Activated CD4-positive, alpha-beta memory T cell treated with anti-CD3 and anti-CD28 coated beads for 36 hours (primary cell): ENCODE results near the gene IGFL2. TPM values are rescaled to one million over a fixed set of nuclear protein-coding genes. Genes with fewer than 3 reads are reported as not detected.
A peak's percentile ranks its signal among the peaks of the same experiment; 100 is the strongest.
"Not testable (repeated sequence)": the region's sequence is repeated elsewhere in the genome, so short reads cannot be mapped to it uniquely, and the experiment has no call there.

Experiments
- CTCF ChIA-PET: fragments of 350-600 bp; sonication (Branson Sonifier 250); formaldehyde crosslinking; loops from one replicate; lab custom pipeline; 2021; ENCODE audit warnings: antibody characterized with exemption, inconsistent platforms; lab: Charles Lee
- POLR2A ChIA-PET: fragments of 350-600 bp; sonication (Branson Sonifier 250); formaldehyde crosslinking; loops from one replicate; lab custom pipeline; 2021; ENCODE audit warnings: antibody characterized with exemption; lab: Charles Lee
- DNase-seq: peaks from one replicate; pipeline ENCODE4 v3.0.0-alpha.2; 2020
- H3K27ac Mint-ChIP-seq: one replicate; pipeline ENCODE4 v1.8.0; 2021; ENCODE audit warnings: mixed read lengths
- H3K27me3 Mint-ChIP-seq: one replicate; pipeline ENCODE4 v1.8.0; 2021; ENCODE audit warnings: mixed read lengths
- H3K36me3 Mint-ChIP-seq: one replicate; pipeline ENCODE4 v1.8.0; 2021; ENCODE audit warnings: mixed read lengths
- H3K4me1 Mint-ChIP-seq: one replicate; pipeline ENCODE4 v1.8.0; 2021; ENCODE audit warnings: low read depth, mixed read lengths
- H3K4me3 Mint-ChIP-seq: one replicate; pipeline ENCODE4 v1.8.0; 2021; ENCODE audit warnings: mild to moderate bottlenecking, mixed read lengths
- H3K9me3 Mint-ChIP-seq: one replicate; pipeline ENCODE4 v1.8.0; 2021; ENCODE audit warnings: mixed read lengths
- intact Hi-C: fragments of 100-400 bp; cut with micrococcal nuclease; formaldehyde crosslinking; loops from one replicate; pipeline ENCODE4 v1.15.1; 2023
- total RNA-seq, 2 experiments: library from RNA; stranded (reverse); gene quantifications; one replicate each; pipeline ENCODE4 v1.2.3, GENCODE V29; 2021

The IGFL2 gene
- total RNA-seq, 2 experiments from 2014 or later = not detected

GRCh38 chr19:46192992-46193650 is 45.1 kb downstream of the IGFL2 start:
- no peaks in the 10 kb centered on the region for H3K9me3 Mint-ChIP-seq
- intact Hi-C loops = loop anchor here (5.0 kb wide), 1 partner anchor 74 kb away; no protein-coding TSS in a partner anchor
- CTCF ChIA-PET = interaction anchor here (0.8 to 1.7 kb wide), 4 partner anchors 72 to 376 kb away, joined by 3 to 10 read pairs (median 6); no protein-coding TSS in a partner anchor
- H3K27me3 Mint-ChIP-seq = peaks cover 57% of the 10 kb centered on the region
- peak; percentile 47 for DNase-seq
- H3K4me1 Mint-ChIP-seq = peaks cover 2% of the 10 kb centered on the region
- H3K27ac Mint-ChIP-seq = no peak overlapping the region
- no peak overlapping the region for H3K4me3 Mint-ChIP-seq
- POLR2A ChIA-PET = no interaction called here
- H3K36me3 Mint-ChIP-seq = no peaks in the 10 kb centered on the region

GRCh38 chr19:46193678-46194077 is 45.6 kb downstream of the IGFL2 start:
- H3K27me3 Mint-ChIP-seq = peaks cover 55% of the 10 kb centered on the region
- CTCF ChIA-PET = interaction anchor here (0.8 to 1.7 kb wide), 4 partner anchors 72 to 377 kb away, joined by 3 to 10 read pairs (median 6); no protein-coding TSS in a partner anchor

GRCh38 chr19:46195104-46195503 is 47.1 kb downstream of the IGFL2 start:
- POLR2A ChIA-PET = no interaction called here

More at GRCh38 chr19:46193678-46194077, 45.6 kb downstream of the IGFL2 start:
- intact Hi-C loops = loop anchor here (5.0 kb wide), 1 partner anchor 74 kb away; no protein-coding TSS in a partner anchor
- H3K4me3 Mint-ChIP-seq = no peak overlapping the region
- POLR2A ChIA-PET = no interaction called here
- H3K9me3 Mint-ChIP-seq = no peaks in the 10 kb centered on the region
- no peak for DNase-seq
- H3K27ac Mint-ChIP-seq = no peak overlapping the region
- H3K4me1 Mint-ChIP-seq = peaks cover 2% of the 10 kb centered on the region
- no peaks in the 10 kb centered on the region for H3K36me3 Mint-ChIP-seq

GRCh38 chr19:46195919-46196318 is 47.9 kb downstream of the IGFL2 start:
- H3K4me3 Mint-ChIP-seq, POLR2A ChIA-PET, intact Hi-C loops, H3K9me3 Mint-ChIP-seq, H3K36me3 Mint-ChIP-seq, DNase-seq, H3K4me1 Mint-ChIP-seq, H3K27ac Mint-ChIP-seq, CTCF ChIA-PET: not testable (repeated sequence)
- peaks cover 40% of the 10 kb centered on the region for H3K27me3 Mint-ChIP-seq

More at GRCh38 chr19:46195104-46195503, 47.1 kb downstream of the IGFL2 start:
- no peak for DNase-seq
- peaks cover 2% of the 10 kb centered on the region for H3K4me1 Mint-ChIP-seq
- H3K36me3 Mint-ChIP-seq = no peaks in the 10 kb centered on the region
- no peak overlapping the region for H3K4me3 Mint-ChIP-seq
- H3K9me3 Mint-ChIP-seq = no peaks in the 10 kb centered on the region
- H3K27ac Mint-ChIP-seq = no peak overlapping the region
- peaks cover 44% of the 10 kb centered on the region for H3K27me3 Mint-ChIP-seq
- intact Hi-C loops = no loop called here
- CTCF ChIA-PET = no interaction called here

GRCh38 chr19:46196410-46197124 is 48.5 kb downstream of the IGFL2 start:
- Mint-ChIP-seq H3K36me3 (no peaks in the 10 kb centered on the region), H3K4me1 (peaks cover 2% of the 10 kb centered on the region), H3K9me3 (no peaks in the 10 kb centered on the region), H3K4me3 (no peak overlapping the region), H3K27me3 (peaks cover 38% of the 10 kb centered on the region), H3K27ac (no peak overlapping the region)
- ChIA-PET CTCF (no interaction called here), POLR2A (no interaction called here)
- DNase-seq = no peak
- intact Hi-C loops = no loop called here

- POLR2A ChIA-PET = no interaction called here
- Mint-ChIP-seq H3K27me3 (peaks cover 41% of the 10 kb centered on the region), H3K27ac (no peak overlapping the region), H3K9me3 (no peaks in the 10 kb centered on the region), H3K36me3 (no peaks in the 10 kb centered on the region), H3K4me3 (no peak overlapping the region), H3K4me1 (peaks cover 2% of the 10 kb centered on the region)
- DNase-seq = no peak
- intact Hi-C loops = no loop called here
- CTCF ChIA-PET = no interaction called here
Measured at GRCh38 chr19:46197314-46198070, 49.5 kb downstream of the IGFL2 start.

GRCh38 chr19:46198756-46199155 is 50.7 kb downstream of the IGFL2 start:
- Mint-ChIP-seq H3K27ac (no peak overlapping the region), H3K36me3 (no peaks in the 10 kb centered on the region), H3K9me3 (no peaks in the 10 kb centered on the region), H3K27me3 (peaks cover 40% of the 10 kb centered on the region), H3K4me1 (no peaks in the 10 kb centered on the region), H3K4me3 (no peak overlapping the region)
- ChIA-PET CTCF (no interaction called here), POLR2A (no interaction called here)
- intact Hi-C loops = no loop called here
- no peak for DNase-seq

GRCh38 chr19:46201454-46202310 is 53.6 kb downstream of the IGFL2 start:
- Mint-ChIP-seq H3K9me3 (no peaks in the 10 kb centered on the region), H3K4me1 (no peaks in the 10 kb centered on the region), H3K27ac (no peak overlapping the region), H3K27me3 (peaks cover 32% of the 10 kb centered on the region), H3K36me3 (no peaks in the 10 kb centered on the region), H3K4me3 (no peak overlapping the region)
- DNase-seq = no peak
- intact Hi-C loops = no loop called here
- POLR2A ChIA-PET = no interaction called here
- CTCF ChIA-PET = no interaction called here

- DNase-seq = no peak
- Mint-ChIP-seq H3K27ac (no peak overlapping the region), H3K4me3 (no peak overlapping the region), H3K27me3 (peaks cover 28% of the 10 kb centered on the region), H3K4me1 (no peaks in the 10 kb centered on the region), H3K36me3 (no peaks in the 10 kb centered on the region), H3K9me3 (no peaks in the 10 kb centered on the region)
- intact Hi-C loops = no loop called here
- POLR2A ChIA-PET = no interaction called here
- CTCF ChIA-PET = no interaction called here
Measured at GRCh38 chr19:46202426-46202825, 54.4 kb downstream of the IGFL2 start.

GRCh38 chr19:46202872-46203860 is 55.1 kb downstream of the IGFL2 start:
- POLR2A ChIA-PET = no interaction called here
- CTCF ChIA-PET = interaction anchor here (1.0 kb wide), 1 partner anchor 62 kb away, joined by 3 read pairs; no protein-coding TSS in a partner anchor
- no peaks in the 10 kb centered on the region for H3K4me1 Mint-ChIP-seq

More at GRCh38 chr19:46202872-46203860, 55.1 kb downstream of the IGFL2 start:
- no peak for DNase-seq
- Mint-ChIP-seq H3K9me3 (no peaks in the 10 kb centered on the region), H3K27me3 (peaks cover 30% of the 10 kb centered on the region), H3K4me3 (no peak overlapping the region), H3K36me3 (no peaks in the 10 kb centered on the region), H3K27ac (no peak overlapping the region)
- intact Hi-C loops = no loop called here
